HG03354 (cell line): ENCODE measurements around the gene TCF12.
"Not testable (repeated sequence)": the region's sequence is repeated elsewhere in the genome, so short reads cannot be mapped to it uniquely, and the experiment has no call there.

ENCODE experiments used
- ATAC-seq: cut with Tn5 transposase; IDR thresholded peaks from one replicate; pipeline ENCODE4 v1.9.1; 2021; ENCODE audit warnings: mild to moderate bottlenecking; ENCODE audit not compliant: unreplicated experiment, poor library complexity, severe bottlenecking

TCF12 gene

GRCh38 chr15:57149196-57149595 is 230.8 kb downstream of the TCF12 start:
- ATAC-seq = no peak

GRCh38 chr15:57150066-57150865 is 231.8 kb downstream of the TCF12 start:
- no peak for ATAC-seq

GRCh38 chr15:57150866-57151203 is 232.4 kb downstream of the TCF12 start:
- not testable (repeated sequence) for ATAC-seq

- ATAC-seq = no peak
Observed at GRCh38 chr15:57152133-57152532, 233.7 kb downstream of the TCF12 start.

- no peak for ATAC-seq
Observed at GRCh38 chr15:57152666-57153539, 234.5 kb downstream of the TCF12 start.

GRCh38 chr15:57156210-57156884 is 237.9 kb downstream of the TCF12 start:
- no peak for ATAC-seq

GRCh38 chr15:57158589-57158988 is 240.1 kb downstream of the TCF12 start:
- ATAC-seq = no peak

- no peak for ATAC-seq
Observed at GRCh38 chr15:57158997-57159668, 240.7 kb downstream of the TCF12 start.

GRCh38 chr15:57159767-57160166 is 241.3 kb downstream of the TCF12 start:
- ATAC-seq = no peak

- no peak for ATAC-seq
Observed at GRCh38 chr15:57160823-57161560, 242.5 kb downstream of the TCF12 start.

- not testable (repeated sequence) for ATAC-seq
Observed at GRCh38 chr15:57164251-57164650, 245.8 kb downstream of the TCF12 start.

- ATAC-seq = peak; percentile 62
Observed at GRCh38 chr15:57165992-57166391, 247.5 kb downstream of the TCF12 start.

GRCh38 chr15:57167821-57168395 is 249.5 kb downstream of the TCF12 start:
- no peak for ATAC-seq

- ATAC-seq = no peak
Observed at GRCh38 chr15:57169643-57170042, 251.2 kb downstream of the TCF12 start.

- no peak for ATAC-seq
Observed at GRCh38 chr15:57171426-57171825, 253.0 kb downstream of the TCF12 start.

GRCh38 chr15:57172925-57173324 is 254.5 kb downstream of the TCF12 start:
- no peak for ATAC-seq

GRCh38 chr15:57183041-57183440 is 264.6 kb downstream of the TCF12 start:
- no peak for ATAC-seq

- ATAC-seq = no peak
Observed at GRCh38 chr15:57183614-57184344, 265.3 kb downstream of the TCF12 start.
